HG03064 (cell line): ENCODE measurements around the gene GOLGA8G.
"Not testable (repeated sequence)": the region's sequence is repeated elsewhere in the genome, so short reads cannot be mapped to it uniquely, and the experiment has no call there.

Source experiments
- ATAC-seq: cut with Tn5 transposase; IDR thresholded peaks from one replicate; pipeline ENCODE4 v1.9.1; 2021; ENCODE audit warnings: low read depth; ENCODE audit not compliant: unreplicated experiment

The GOLGA8G gene

GRCh38 chr15:28532954-28533353, at the start of gene GOLGA8G:
Gene GOLGA8G (minus strand): TSS chr15:28532971. CDS start chr15:28532909, 62 bp downstream.
- ATAC-seq = not testable (repeated sequence)

GRCh38 chr15:28573351-28573750, 40.6 kb upstream of the GOLGA8G start:
- not testable (repeated sequence) for ATAC-seq

- ATAC-seq = not testable (repeated sequence)
Measured at GRCh38 chr15:28553268-28553667, 20.5 kb upstream of the GOLGA8G start, which contains the start of gene GOLGA6L25. Gene GOLGA6L25 (plus strand): TSS chr15:28553568. CDS start chr15:28553629, 61 bp downstream.

- ATAC-seq = not testable (repeated sequence)
Measured at GRCh38 chr15:28515208-28515607, 17.6 kb downstream of the GOLGA8G start.

- not testable (repeated sequence) for ATAC-seq
Measured at GRCh38 chr15:28514128-28514527, 18.6 kb downstream of the GOLGA8G start.

GRCh38 chr15:28508217-28508889, 24.4 kb downstream of the GOLGA8G start:
- not testable (repeated sequence) for ATAC-seq

GRCh38 chr15:28481340-28481739, 51.4 kb downstream of the GOLGA8G start:
- not testable (repeated sequence) for ATAC-seq
